K562 (cell line): ENCODE results near the gene RNF150. TPM values are rescaled to one million over a fixed set of nuclear protein-coding genes. Genes with fewer than 3 reads are reported as not detected.

Source experiments
- ATAC-seq: fragments of 200-7000 bp; cut with Tn5 transposase; 3 replicates; pipeline ENCODE4 v1.9.1; 2020; ENCODE audit warnings: moderate library complexity
- BruUV-seq: library from RNA; stranded (reverse); fragments of 400-500 nt; replicated peaks from 2 replicates; lab custom pipeline; 2021; lab: Mats Ljungman, UMichigan
- CTCF ChIA-PET: fragments of 300-600 bp; formaldehyde crosslinking; extraction: SDS; loops from one replicate; lab custom pipeline; 2021; ENCODE audit warnings: low intra/inter-chr PET ratio; lab: Yijun Ruan, JAX
- POLR2A ChIA-PET: fragments of 300-600, 350-650 bp; sonication (Branson Sonifier 250); formaldehyde crosslinking; extraction: SDS; loops from one replicate; lab custom pipeline; 2021; ENCODE audit warnings: antibody characterized with exemption, inconsistent platforms; lab: Yijun Ruan, JAX
- DNase-seq, 4 experiments: peaks; one replicate each; pipeline versions ENCODE4 v3.0.0 to v3.0.0-alpha.2; 2011 to 2018; ENCODE audit warnings: low spot score in 3 of 4, mixed read lengths in 3 of 4; ENCODE audit errors: extremely low read depth in 1 of 4
- FAIRE-seq: peaks from 2 replicates; lab custom pipeline; 2011; peaks lifted over from hg19 to GRCh38; lab: Jason Lieb, UNC
- H2AFZ ChIP-seq: 2 replicates; pipeline ENCODE4 v1.6.0; 2011; ENCODE audit warnings: low read depth, low read length, control low read depth, inconsistent platforms
- H3K27ac ChIP-seq: fragments of 200-600 bp; 3 replicates; pipeline ENCODE4 v1.8.0; 2011; ENCODE audit warnings: low read depth, mild to moderate bottlenecking, control low read depth, inconsistent platforms, low read length, moderate library complexity, mixed read lengths; ENCODE audit errors: extremely low read depth
- H3K27me3 ChIP-seq, 2 experiments: fragments of 300-600 bp in 1 of 2; 2 replicates in 1 of 2; 3 replicates in 1 of 2; pipeline versions ENCODE4 v1.6.0 to v1.8.0; 2011; ENCODE audit warnings: inconsistent platforms in 2 of 2, low read length in 2 of 2, mild to moderate bottlenecking in 1 of 2, mixed read lengths in 1 of 2, moderate library complexity in 1 of 2; ENCODE audit not compliant: control insufficient read depth in 2 of 2, insufficient read depth in 2 of 2
- H3K36me3 ChIP-seq: fragments of 300-600 bp; 3 replicates; pipeline ENCODE4 v1.8.0; 2011; ENCODE audit warnings: mild to moderate bottlenecking, low read length, inconsistent platforms; ENCODE audit not compliant: control insufficient read depth, insufficient read depth
- H3K4me1 ChIP-seq, 2 experiments: fragments of 200-600 bp in 1 of 2; replicated peaks in 1 of 2; 2 replicates in 1 of 2; 3 replicates in 1 of 2; pipeline versions ENCODE4 v1.5.1 to v1.8.0; 2011; ENCODE audit warnings: inconsistent platforms in 2 of 2, low read length in 2 of 2, mild to moderate bottlenecking in 1 of 2, mixed read lengths in 1 of 2, moderate library complexity in 1 of 2; ENCODE audit not compliant: control insufficient read depth in 2 of 2, insufficient read depth in 2 of 2
- H3K4me2 ChIP-seq: 2 replicates; pipeline ENCODE4 v1.6.1; 2011; ENCODE audit warnings: low read length, control low read depth, inconsistent platforms, mixed read lengths; ENCODE audit not compliant: insufficient read depth
- H3K4me3 ChIP-seq: fragments of 200-600 bp; sonication (generic), shearing (Covaris generic); 2 replicates; pipeline ENCODE4 v1.5.1; 2016; ENCODE audit warnings: control low read depth, inconsistent platforms
- H3K79me2 ChIP-seq: fragments of 200-600 bp; 3 replicates; pipeline ENCODE4 v1.8.0; 2011; ENCODE audit warnings: low read length, inconsistent platforms; ENCODE audit not compliant: control insufficient read depth, insufficient read depth
- H3K9ac ChIP-seq, 2 experiments: 2 replicates each; pipeline versions ENCODE4 v1.6.0 to v1.6.1; 2011; ENCODE audit warnings: low read depth in 2 of 2, low read length in 2 of 2, control low read depth in 1 of 2, inconsistent platforms in 1 of 2, mild to moderate bottlenecking in 1 of 2, mixed read lengths in 1 of 2; ENCODE audit not compliant: insufficient read depth in 1 of 2
- H3K9me1 ChIP-seq: one replicate; pipeline ENCODE4 v1.6.0; 2011; ENCODE audit warnings: inconsistent platforms, mild to moderate bottlenecking, low read length, moderate library complexity; ENCODE audit not compliant: control insufficient read depth, insufficient read depth
- H3K9me3 ChIP-seq: replicated peaks from 2 replicates; pipeline ENCODE4 v1.5.1; 2011; ENCODE audit warnings: low read depth, low read length, inconsistent platforms; ENCODE audit not compliant: control insufficient read depth, insufficient read depth
- H4K20me1 ChIP-seq: replicated peaks from 2 replicates; pipeline ENCODE4 v1.6.1; 2011; ENCODE audit warnings: low read length, inconsistent platforms, mixed read lengths; ENCODE audit not compliant: control insufficient read depth, insufficient read depth
- BACH1 ChIP-seq: fragments of 200-800 bp; sonication (Bioruptor generic); IDR thresholded peaks from 2 replicates; pipeline ENCODE4 v1.6.1; 2016; ENCODE audit warnings: missing genetic modification characterization, missing compliant biosample characterization
- BMI1 ChIP-seq: fragments of 150-350 bp; IDR thresholded peaks from 2 replicates; pipeline ENCODE4 v1.6.1; 2014; ENCODE audit warnings: low read length
- BRF1 ChIP-seq: IDR thresholded peaks from 3 replicates; pipeline ENCODE4 v1.6.1; 2011; ENCODE audit warnings: borderline replicate concordance, mild to moderate bottlenecking; ENCODE audit not compliant: insufficient read length; ENCODE audit errors: extremely low read depth
- CBX8 ChIP-seq: fragments of 200-600 bp; sonication (generic); IDR thresholded peaks from 2 replicates; pipeline ENCODE4 v1.6.1; 2012; ENCODE audit warnings: borderline replicate concordance, mixed run types, low read depth, mild to moderate bottlenecking, moderate library complexity, mixed read lengths, low read length, control low read depth, inconsistent platforms; ENCODE audit not compliant: poor library complexity, severe bottlenecking; ENCODE audit errors: extremely low read depth
- COPS2 ChIP-seq: fragments of 450-650 bp; conservative IDR thresholded peaks from 2 replicates; pipeline ENCODE4 v1.6.1; 2016; ENCODE audit warnings: mild to moderate bottlenecking, moderate library complexity
- CSDE1 ChIP-seq, 2 experiments: fragments of 450-650 bp; IDR thresholded peaks; 2 replicates each; pipeline ENCODE4 v1.6.1; 2016; ENCODE audit warnings: mild to moderate bottlenecking in 1 of 2
- HDAC1 ChIP-seq, 2 experiments: fragments of 450-650 bp; IDR thresholded peaks; 2 replicates each; pipeline ENCODE4 v1.6.1; 2016 to 2017; ENCODE audit warnings: inconsistent platforms in 1 of 2, mild to moderate bottlenecking in 1 of 2, moderate library complexity in 1 of 2
- KLF1 ChIP-seq: fragments of 450-650 bp; IDR thresholded peaks from 2 replicates; pipeline ENCODE4 v1.6.1; 2016; ENCODE audit warnings: missing genetic modification characterization, missing compliant biosample characterization
- MEF2D ChIP-seq: conservative IDR thresholded peaks from 2 replicates; pipeline ENCODE4 v1.6.1; 2016; ENCODE audit warnings: low read depth, missing genetic modification characterization, missing compliant biosample characterization
- PTRF ChIP-seq: fragments of 450-650 bp; IDR thresholded peaks from 2 replicates; pipeline ENCODE4 v1.6.1; 2016; ENCODE audit warnings: mild to moderate bottlenecking, missing genetic modification characterization, missing compliant biosample characterization
- PYGO2 ChIP-seq: fragments of 450-650 bp; IDR thresholded peaks from 2 replicates; pipeline ENCODE4 v1.6.1; 2016; ENCODE audit warnings: mild to moderate bottlenecking, missing genetic modification characterization, moderate library complexity, missing compliant biosample characterization
- RNF2 ChIP-seq: sonication (generic); IDR thresholded peaks from 2 replicates; pipeline ENCODE4 v1.6.1; 2016
- SAP30 ChIP-seq: fragments of 200-600 bp; sonication (generic); IDR thresholded peaks from 2 replicates; pipeline ENCODE4 v1.6.1; 2012; ENCODE audit warnings: borderline replicate concordance, low read depth, mild to moderate bottlenecking, moderate library complexity, low read length, control low read depth, inconsistent platforms; ENCODE audit not compliant: insufficient read depth, poor library complexity, severe bottlenecking
- SETDB1 ChIP-seq: IDR thresholded peaks from one replicate; pipeline ENCODE4 v1.6.1; 2012; ENCODE audit warnings: low read length, control low read depth, inconsistent platforms
- SMARCA4 ChIP-seq: fragments of 450-650 bp; IDR thresholded peaks from 2 replicates; pipeline ENCODE4 v1.6.1; 2016
- STAG1 ChIP-seq: sonication (generic); formaldehyde crosslinking; IDR thresholded peaks from 2 replicates; pipeline ENCODE4 v1.5.0; 2020; ENCODE audit warnings: missing genetic modification reagents, borderline replicate concordance
- ZKSCAN8 ChIP-seq: fragments of 200-800 bp; sonication (Bioruptor generic); IDR thresholded peaks from 2 replicates; pipeline ENCODE4 v1.6.1; 2016; ENCODE audit warnings: missing genetic modification characterization, missing compliant biosample characterization
- ZNF57 ChIP-seq: fragments of 450-650 bp; formaldehyde crosslinking; IDR thresholded peaks from 2 replicates; pipeline ENCODE4 v1.4.0; 2020; ENCODE audit warnings: mild to moderate bottlenecking, moderate library complexity
- WGBS: fragments of 100-300 bp; shearing (Covaris generic); methylation state at CpG from one replicate; pipeline ENCODE4 v1.1.6; 2016; ENCODE audit warnings: low coverage, mixed read lengths; ENCODE audit not compliant: insufficient coverage; ENCODE audit errors: missing lambda C conversion rate; 5-methylcytosine and 5-hydroxymethylcytosine counted together
- in situ Hi-C: fragments of 300-500 bp; cut with MboI; formaldehyde crosslinking; loops from 4 replicates; pipeline ENCODE4 v1.15.0; 2018; ENCODE audit warnings: inconsistent platforms, mixed read lengths
- intact Hi-C: fragments of 100-400 bp; cut with micrococcal nuclease; formaldehyde crosslinking; loops from 2 replicates; pipeline ENCODE4 v1.14.2; 2022
- polyA plus RNA-seq, 8 experiments: library from polyadenylated mRNA; depleted of rRNA in 4 of 8; stranded (reverse) in 5 of 8; unstranded in 3 of 8; fragments of >200 nt; fragmentation: Nextera tagmentation in 2 of 8; fragmentation: Illumina TruSeq in 1 of 8; extraction: Ambion mirVana in 2 of 8; extraction: Trizol in 1 of 8; gene quantifications; 2 replicates each; pipeline versions ENCODE4 v1.2.1 to v1.2.3, GENCODE V29; 2011 to 2014; ENCODE audit warnings: inconsistent platforms in 1 of 8, missing spikeins in 1 of 8
- total RNA-seq, 7 experiments: library from RNA; depleted of rRNA in 6 of 7; stranded (reverse); fragments of >200 nt in 6 of 7; fragmentation: Illumina TruSeq in 2 of 7; extraction: Trizol in 2 of 7; gene quantifications; 2 replicates each; pipeline versions ENCODE4 v1.2.1 to v1.2.3, GENCODE V29; 2011 to 2021; ENCODE audit warnings: low replicate concordance in 1 of 7
- TF ChIP-seq, protein P1 (sequence below): sonication (generic); IDR thresholded peaks from 2 replicates; pipeline ENCODE4 v1.6.1; 2016
- TF ChIP-seq, protein P2 (sequence below): fragments of 450-650 bp; formaldehyde crosslinking; IDR thresholded peaks from 2 replicates; pipeline ENCODE4 v1.4.0; 2020; ENCODE audit warnings: mild to moderate bottlenecking, moderate library complexity
- TF ChIP-seq, protein P3 (sequence below): fragments of 250-450 bp; sonication (Bioruptor Pico); IDR thresholded peaks from 2 replicates; pipeline ENCODE4 v1.5.0; 2021

The RNF150 gene
- total and polyA plus RNA-seq, 9 of the 15 experiments (the other 6 are each of a cell fraction or from before 2014, with no cell fraction given) = 0.09 TPM; not detected in 8

DNA sequence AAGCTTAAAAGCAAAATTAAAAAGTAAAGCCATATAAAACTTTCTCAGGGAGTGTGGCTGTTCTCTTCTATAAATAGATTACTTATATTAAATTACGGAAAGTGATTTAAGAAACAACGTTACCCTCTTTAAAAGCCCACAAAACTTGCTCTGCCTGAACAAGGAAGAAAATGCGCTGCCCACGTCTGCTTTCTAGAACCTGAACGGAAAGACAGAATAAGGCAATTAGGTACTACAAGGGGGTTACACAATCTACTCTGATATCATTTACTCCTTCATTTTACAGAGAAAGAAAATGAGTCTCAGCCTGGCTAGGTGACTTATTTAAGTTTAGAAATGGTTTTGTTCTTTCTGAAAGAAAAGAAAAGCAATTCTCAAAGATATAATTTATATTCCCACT lies 147.2 kb downstream of the RNF150 start (continued):
- TF ChIP-seq, protein P1, sequence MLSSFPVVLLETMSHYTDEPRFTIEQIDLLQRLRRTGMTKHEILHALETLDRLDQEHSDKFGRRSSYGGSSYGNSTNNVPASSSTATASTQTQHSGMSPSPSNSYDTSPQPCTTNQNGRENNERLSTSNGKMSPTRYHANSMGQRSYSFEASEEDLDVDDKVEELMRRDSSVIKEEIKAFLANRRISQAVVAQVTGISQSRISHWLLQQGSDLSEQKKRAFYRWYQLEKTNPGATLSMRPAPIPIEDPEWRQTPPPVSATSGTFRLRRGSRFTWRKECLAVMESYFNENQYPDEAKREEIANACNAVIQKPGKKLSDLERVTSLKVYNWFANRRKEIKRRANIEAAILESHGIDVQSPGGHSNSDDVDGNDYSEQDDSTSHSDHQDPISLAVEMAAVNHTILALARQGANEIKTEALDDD = no peak
- TF ChIP-seq CSDE1 (IDR thresholded peaks at IDR 0.05) (no peak), PYGO2 (tag) (no peak), SETDB1 (no peak), PTRF (tag) (no peak), RNF2 (no peak), BACH1 (tag) (no peak), HDAC1 (IDR thresholded peaks at IDR 0.05) (no peak)

DNA sequence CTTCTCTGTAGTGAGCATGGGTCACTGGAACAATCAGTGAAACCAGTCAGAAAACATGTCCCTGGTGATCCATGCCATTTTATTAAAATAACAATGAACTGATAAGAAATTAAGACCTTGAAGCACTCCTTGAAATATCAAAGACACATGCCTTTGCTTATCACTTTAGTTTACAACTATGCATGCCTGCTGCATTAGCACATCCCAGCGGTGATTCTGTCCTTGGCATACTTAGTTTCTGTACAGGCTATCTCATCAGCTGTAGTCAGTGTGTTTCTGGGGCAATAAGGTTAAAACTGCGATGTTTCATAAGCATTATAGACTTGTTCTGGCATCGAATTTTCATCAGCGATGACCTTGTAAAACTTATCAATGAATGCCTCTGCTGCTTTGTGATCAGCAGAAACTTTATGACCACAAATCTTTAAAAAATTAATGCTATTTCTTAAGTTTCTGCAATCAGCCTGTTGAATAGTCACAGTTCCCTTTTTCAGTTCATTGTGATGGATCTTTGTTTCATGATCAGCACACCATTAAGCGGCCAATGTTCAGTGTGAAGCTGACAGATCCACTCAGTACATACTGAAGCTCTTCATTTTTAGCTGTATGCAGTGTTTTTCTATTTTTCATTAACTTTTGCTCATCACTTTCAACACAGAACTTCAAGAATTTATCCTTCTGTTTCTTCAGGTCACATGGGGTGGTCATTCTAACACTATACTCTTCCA lies 150.5 kb downstream of the RNF150 start:
- no peak for FAIRE-seq
- Histone ChIP-seq H3K9me1 (no peaks in the 10 kb centered on the region), H3K4me2 (no peak overlapping the region), H3K4me3 (no peak overlapping the region), H4K20me1 (no peaks in the 10 kb centered on the region), H3K9ac (no peak overlapping the region), H3K79me2 (no peaks in the 10 kb centered on the region), H3K36me3 (no peaks in the 10 kb centered on the region), H2AFZ (no peak overlapping the region), H3K27me3 (no peaks in the 10 kb centered on the region), H3K4me1 (no peaks in the 10 kb centered on the region), H3K9me3 (no peaks in the 10 kb centered on the region), H3K27ac (no peak overlapping the region)
- in situ Hi-C loops (no loop called here), intact Hi-C loops (no loop called here)
- ChIA-PET POLR2A (no interaction called here), CTCF (no interaction called here)
- no peak for DNase-seq
- no TSS peak for BruUV-seq
- 2% methylated on average over 5 of the region's 5 CpGs for WGBS
- no peak for ATAC-seq
- no peak for TF ChIP-seq STAG1
- no peak for TF ChIP-seq SMARCA4
- TF ChIP-seq MEF2D (tag) = no peak
- TF ChIP-seq COPS2 = no peak
- no peak for TF ChIP-seq ZKSCAN8
- TF ChIP-seq ZNF57 (CRISPR knock-in tag) = no peak
- TF ChIP-seq, protein P2, sequence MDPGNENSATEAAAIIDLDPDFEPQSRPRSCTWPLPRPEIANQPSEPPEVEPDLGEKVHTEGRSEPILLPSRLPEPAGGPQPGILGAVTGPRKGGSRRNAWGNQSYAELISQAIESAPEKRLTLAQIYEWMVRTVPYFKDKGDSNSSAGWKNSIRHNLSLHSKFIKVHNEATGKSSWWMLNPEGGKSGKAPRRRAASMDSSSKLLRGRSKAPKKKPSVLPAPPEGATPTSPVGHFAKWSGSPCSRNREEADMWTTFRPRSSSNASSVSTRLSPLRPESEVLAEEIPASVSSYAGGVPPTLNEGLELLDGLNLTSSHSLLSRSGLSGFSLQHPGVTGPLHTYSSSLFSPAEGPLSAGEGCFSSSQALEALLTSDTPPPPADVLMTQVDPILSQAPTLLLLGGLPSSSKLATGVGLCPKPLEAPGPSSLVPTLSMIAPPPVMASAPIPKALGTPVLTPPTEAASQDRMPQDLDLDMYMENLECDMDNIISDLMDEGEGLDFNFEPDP (CRISPR knock-in tag) = no peak
- TF ChIP-seq BRF1 = no peak
- no peak for TF ChIP-seq BMI1
- TF ChIP-seq, protein P3, sequence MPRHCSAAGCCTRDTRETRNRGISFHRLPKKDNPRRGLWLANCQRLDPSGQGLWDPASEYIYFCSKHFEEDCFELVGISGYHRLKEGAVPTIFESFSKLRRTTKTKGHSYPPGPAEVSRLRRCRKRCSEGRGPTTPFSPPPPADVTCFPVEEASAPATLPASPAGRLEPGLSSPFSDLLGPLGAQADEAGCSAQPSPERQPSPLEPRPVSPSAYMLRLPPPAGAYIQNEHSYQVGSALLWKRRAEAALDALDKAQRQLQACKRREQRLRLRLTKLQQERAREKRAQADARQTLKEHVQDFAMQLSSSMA = no peak
- TF ChIP-seq SAP30 = no peak
- TF ChIP-seq CBX8 = no peak
- TF ChIP-seq KLF1 (tag) = no peak
